SH-SY5Y (cell line): ENCODE results near the gene C2orf80.

ENCODE experiments used
- GATA2 ChIP-seq: IDR thresholded peaks from 2 replicates; pipeline ENCODE4 v1.6.1; 2011; ENCODE audit warnings: mild to moderate bottlenecking, low read depth, low read length
- GATA3 ChIP-seq: IDR thresholded peaks from 2 replicates; pipeline ENCODE4 v1.6.1; 2011; ENCODE audit warnings: low read depth, mild to moderate bottlenecking, low read length, moderate library complexity

Gene C2orf80

GRCh38 chr2:208189069-208189809 lies 591 bp downstream of the C2orf80 start:
- TF ChIP-seq GATA2 (no peak), GATA3 (no peak)

- no peak for TF ChIP-seq GATA2
- no peak for TF ChIP-seq GATA3
These were observed 2.9 kb downstream of the C2orf80 start for GRCh38 chr2:208186893-208187292.

- no peak for TF ChIP-seq GATA2
- TF ChIP-seq GATA3: no peak
These were observed 3.4 kb downstream of the C2orf80 start for GRCh38 chr2:208186465-208186864.

- no peak for TF ChIP-seq GATA3
- no peak for TF ChIP-seq GATA2
These were observed 5.7 kb downstream of the C2orf80 start for GRCh38 chr2:208183972-208184705.

GRCh38 chr2:208183526-208183925 lies 6.3 kb downstream of the C2orf80 start:
- TF ChIP-seq GATA2 (no peak), GATA3 (no peak)

- no peak for TF ChIP-seq GATA3
- no peak for TF ChIP-seq GATA2
These were observed 7.0 kb downstream of the C2orf80 start for GRCh38 chr2:208182835-208183234.

GRCh38 chr2:208179028-208179609 lies 10.7 kb downstream of the C2orf80 start:
- TF ChIP-seq GATA2 (no peak), GATA3 (no peak)

- TF ChIP-seq GATA3: no peak
- no peak for TF ChIP-seq GATA2
These were observed 14.0 kb downstream of the C2orf80 start for GRCh38 chr2:208175840-208176153.

GRCh38 chr2:208175069-208175839 lies 14.6 kb downstream of the C2orf80 start:
- no peak for TF ChIP-seq GATA3
- no peak for TF ChIP-seq GATA2

- no peak for TF ChIP-seq GATA3
- no peak for TF ChIP-seq GATA2
These were observed 15.7 kb downstream of the C2orf80 start for GRCh38 chr2:208174144-208174543.

- TF ChIP-seq GATA2: no peak
These were observed 17.7 kb downstream of the C2orf80 start for GRCh38 chr2:208172125-208172524.

GRCh38 chr2:208164951-208165755 lies 24.7 kb downstream of the C2orf80 start:
- TF ChIP-seq GATA3: no peak
- no peak for TF ChIP-seq GATA2

- TF ChIP-seq GATA2: no peak
- TF ChIP-seq GATA3: no peak
These were observed 26.3 kb downstream of the C2orf80 start, which contains the start of gene CRYGA for GRCh38 chr2:208163489-208163888. Gene CRYGA, minus strand, starts transcription at chr2:208163589. Its CDS starts 33 bp downstream, at chr2:208163556.

- TF ChIP-seq GATA3: no peak
- no peak for TF ChIP-seq GATA2
These were observed 33.4 kb downstream of the C2orf80 start for GRCh38 chr2:208156439-208156838.
